ENCODE results near the gene AUP1.
"Not testable (repeated sequence)": the region's sequence is repeated elsewhere in the genome, so short reads cannot be mapped to it uniquely, and the experiment has no call there.

GRCh38 chr2:74561022-74561421, 31.5 kb upstream of the AUP1 start:
- TF ChIP-seq POLR2A, CTCF, EP300 (IDR thresholded peaks at IDR 0.05): not testable (repeated sequence)
